ENCODE measurements around the gene TBX21. TPM values are rescaled to one million over a fixed set of nuclear protein-coding genes. Genes with fewer than 3 reads are reported as not detected.

Gene TBX21
- total and polyA plus RNA-seq, 2 of the 4 experiments (the other 2 are of a cell fraction): not detected

- DNase-seq: peak; percentile 16
- no CpG with 5 or more reads among the region's 5 CpGs for WGBS, 2 experiments (ENCODE audit: extremely low coverage in 2 of 2, insufficient read length in 1 of 2)
These were observed 52.6 kb downstream of the TBX21 start for GRCh38 chr17:47785538-47786123.

More at GRCh38 chr17:47785538-47786123, 52.6 kb downstream of the TBX21 start:
- in situ Hi-C loops (cut with MboI; ENCODE audit: low sequenced_read_pairs) (no loop called here), intact Hi-C loops (cut with micrococcal nuclease) (no loop called here), dilution Hi-C loops (cut with HindIII; ENCODE audit: low sequenced_read_pairs, unreplicated experiment) (no loop called here)
- H3K4me2 ChIP-seq (ENCODE audit: low read depth, low read length): no peak overlapping the region
- peaks cover 46% of the 10 kb centered on the region for H3K27me3 ChIP-seq (ENCODE audit: control insufficient read depth, insufficient read depth, low read length)
- H2AK5ac ChIP-seq (ENCODE audit: low read depth, low read length): no peak overlapping the region
- H3K4ac ChIP-seq (ENCODE audit: low read depth, low read length): no peak overlapping the region
- ATAC-seq (ENCODE audit: low read depth): no peak
- no peaks in the 10 kb centered on the region for H4K20me1 ChIP-seq (ENCODE audit: insufficient read depth, low read length)
- no peak for TF ChIP-seq FOS (IDR thresholded peaks at IDR 0.05; ENCODE audit: low read depth, low read length)
- no peak for TF ChIP-seq CTCF (conservative IDR thresholded peaks at IDR 0.05; ENCODE audit: low read depth, low read length)
- no peak for TF ChIP-seq SMC3 (IDR thresholded peaks at IDR 0.05; ENCODE audit: low read depth, low read length)
- no peak for TF ChIP-seq NFE2L2 (IDR thresholded peaks at IDR 0.05; ENCODE audit: low read depth, low read length)
- no peak for TF ChIP-seq USF2 (IDR thresholded peaks at IDR 0.05; ENCODE audit: low read depth, low read length)
- no peak for TF ChIP-seq MAZ (IDR thresholded peaks at IDR 0.05; ENCODE audit: borderline replicate concordance, low read depth, low read length)
- TF ChIP-seq POLR2A (IDR thresholded peaks at IDR 0.05; ENCODE audit: low read depth, low read length): no peak
- no peak for TF ChIP-seq ELK1 (IDR thresholded peaks at IDR 0.05; ENCODE audit: borderline replicate concordance, low read depth, low read length)
- no peak for TF ChIP-seq RAD21 (IDR thresholded peaks at IDR 0.05; ENCODE audit: low read length)
- TF ChIP-seq RCOR1 (IDR thresholded peaks at IDR 0.05; ENCODE audit: insufficient replicate concordance, low read length): no peak
- TF ChIP-seq CEBPB (IDR thresholded peaks at IDR 0.05; ENCODE audit: low read depth, low read length): no peak
- TF ChIP-seq CHD1 (IDR thresholded peaks at IDR 0.05; ENCODE audit: low read depth, low read length): no peak
- TF ChIP-seq RFX5 (IDR thresholded peaks at IDR 0.05; ENCODE audit: low read depth, low read length): no peak
- no peak for TF ChIP-seq MAFK (IDR thresholded peaks at IDR 0.05; ENCODE audit: low read depth, low read length)
- no peak for TF ChIP-seq MXI1 (IDR thresholded peaks at IDR 0.05; ENCODE audit: borderline replicate concordance, low read depth, low read length)
- H4K91ac ChIP-seq (ENCODE audit: insufficient read depth, low read depth, low read length): no peak overlapping the region
- no TSS peak for BruUV-seq (replicated peaks)
- no peak overlapping the region for H2BK20ac ChIP-seq (ENCODE audit: low read depth, low read length)
- H2BK120ac ChIP-seq (ENCODE audit: low read depth, low read length): no peak overlapping the region
- H3K36me3 ChIP-seq (ENCODE audit: control insufficient read depth, insufficient read depth, low read length): no peaks in the 10 kb centered on the region
- no peak overlapping the region for H2AK9ac ChIP-seq (replicated peaks; ENCODE audit: low read depth, low read length, poor library complexity)
- no peaks in the 10 kb centered on the region for H3K79me1 ChIP-seq (ENCODE audit: low read depth in 1 of 2, low read length in 2 of 2)
- no peak overlapping the region for H2BK15ac ChIP-seq (ENCODE audit: low read depth, low read length)
- no peak overlapping the region for H2AFZ ChIP-seq (replicated peaks; ENCODE audit: low read length, poor library complexity)
- H3K9ac ChIP-seq (ENCODE audit: low read depth, low read length): no peak overlapping the region
- no peak overlapping the region for H4K8ac ChIP-seq (ENCODE audit: low read depth in 2 of 2, low read length in 2 of 2)
- no peaks in the 10 kb centered on the region for H3K4me1 ChIP-seq (ENCODE audit: control insufficient read depth, insufficient read depth, low read length)
- H3K56ac ChIP-seq (ENCODE audit: extremely low read depth, insufficient read depth, low read length): no peak overlapping the region
- no peak overlapping the region for H2BK5ac ChIP-seq (ENCODE audit: low read depth, low read length, poor library complexity, severe bottlenecking)
- H3K23ac ChIP-seq (ENCODE audit: low read depth, low read length): no peak overlapping the region
- H3K27ac ChIP-seq (ENCODE audit: insufficient read depth, low read length): no peak overlapping the region
- no peak overlapping the region for H3K18ac ChIP-seq (ENCODE audit: low read depth, low read length)
- ChIA-PET CTCF (no interaction called here), POLR2A (ENCODE audit: unreplicated experiment) (no interaction called here)
- no peaks in the 10 kb centered on the region for H3K9me3 ChIP-seq (ENCODE audit: control insufficient read depth, insufficient read depth, low read length)
- H4K5ac ChIP-seq (ENCODE audit: low read depth, low read length): no peak overlapping the region
- no peaks in the 10 kb centered on the region for H3K9me1 ChIP-seq (ENCODE audit: insufficient read depth, low read length)
- no peak overlapping the region for H3K14ac ChIP-seq (replicated peaks; ENCODE audit: low read depth, low read length)
- H3K4me3 ChIP-seq (ENCODE audit: insufficient read depth, low read depth, low read length): no peak overlapping the region

Measured in IMR-90 (cell line).